PC-3 (cell line): ENCODE measurements around the gene FBXW2.
A peak's percentile ranks its signal among the peaks of the same experiment; 100 is the strongest.

Experiments
- CTCF ChIP-seq: fragments of 300-600 bp; sonication (generic); conservative IDR thresholded peaks from 2 replicates; pipeline ENCODE4 v1.5.1; 2017; ENCODE audit warnings: antibody characterized with exemption, low read depth, mild to moderate bottlenecking, low read length
- EZH2 ChIP-seq: fragments of 300-600 bp; sonication (generic); IDR thresholded peaks from one replicate; pipeline ENCODE4 v1.6.1; 2017; ENCODE audit warnings: antibody characterized with exemption, mild to moderate bottlenecking, low read length; ENCODE audit not compliant: unreplicated experiment
- EZH2phosphoT487 ChIP-seq: fragments of 300-600 bp; sonication (generic); IDR thresholded peaks from 2 replicates; pipeline ENCODE4 v1.6.1; 2018; ENCODE audit warnings: mild to moderate bottlenecking, antibody characterized with exemption, low read length, borderline replicate concordance

GRCh38 chr9:120755810-120756434, 37.3 kb downstream of the FBXW2 start:
- TF ChIP-seq CTCF (peak; percentile 84), EZH2 (no peak), EZH2phosphoT487 (no peak)
